HG02852 (cell line): ENCODE data around the gene ITGA6.

Source experiments
- ATAC-seq: cut with Tn5 transposase; IDR thresholded peaks from one replicate; pipeline ENCODE4 v1.9.1; 2021; ENCODE audit warnings: mild to moderate bottlenecking, moderate library complexity; ENCODE audit not compliant: unreplicated experiment

ITGA6 gene

GRCh38 chr2:172439911-172440310, 12.5 kb downstream of the ITGA6 start:
- no peak for ATAC-seq

GRCh38 chr2:172440795-172441194, 13.4 kb downstream of the ITGA6 start:
- no peak for ATAC-seq

- no peak for ATAC-seq
Observed at GRCh38 chr2:172442072-172442895, 14.9 kb downstream of the ITGA6 start.

DNA sequence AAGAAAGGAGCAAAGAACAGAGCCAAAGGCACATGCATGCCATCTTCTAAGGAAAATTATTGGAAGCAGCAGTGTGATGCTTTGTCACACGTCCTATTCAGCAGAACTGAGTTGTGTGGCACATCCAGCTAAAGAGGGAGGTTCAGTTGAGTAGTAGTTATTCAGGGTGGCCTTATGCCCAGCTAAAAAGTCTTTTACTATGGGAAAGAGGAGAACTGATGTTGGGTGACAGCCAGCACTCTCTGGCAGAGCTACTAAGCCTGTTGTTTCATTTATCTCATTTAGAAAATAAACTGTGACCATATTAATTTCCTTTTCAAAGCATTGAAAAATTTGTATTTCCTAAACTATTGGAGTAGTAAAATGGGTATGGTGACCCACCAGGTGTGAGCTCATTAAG, 18.5 kb downstream of the ITGA6 start:
- ATAC-seq: no peak

DNA sequence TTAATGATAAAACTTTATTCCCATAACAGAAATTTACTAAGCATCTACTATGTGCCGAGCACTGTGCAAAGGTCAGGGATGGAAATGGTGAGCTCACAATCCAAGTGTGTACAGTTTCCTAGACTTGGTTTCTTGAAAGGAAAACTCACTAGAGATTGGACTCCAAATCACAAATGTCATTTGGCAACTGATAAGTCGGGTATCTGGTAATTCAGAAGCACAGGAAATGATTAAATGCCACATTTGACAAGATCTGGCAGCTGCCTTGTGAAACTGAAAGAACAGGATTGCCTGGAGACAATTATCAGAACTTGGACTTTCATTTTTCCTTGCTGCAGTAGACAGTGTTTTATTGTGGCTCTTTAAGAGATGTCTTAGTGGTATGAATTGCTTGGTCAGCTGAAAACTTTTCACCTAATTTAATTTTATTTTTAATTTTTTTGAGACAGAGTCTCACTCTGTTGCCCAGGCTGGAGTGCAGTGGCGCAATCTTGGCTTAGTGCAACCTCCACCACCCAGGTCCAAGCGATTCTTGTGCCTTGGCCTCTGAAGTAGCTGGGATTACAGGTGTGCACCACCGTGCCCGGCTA, 19.2 kb downstream of the ITGA6 start:
- ATAC-seq: no peak

- ATAC-seq: no peak
Observed at GRCh38 chr2:172447811-172448493, 20.6 kb downstream of the ITGA6 start.

DNA sequence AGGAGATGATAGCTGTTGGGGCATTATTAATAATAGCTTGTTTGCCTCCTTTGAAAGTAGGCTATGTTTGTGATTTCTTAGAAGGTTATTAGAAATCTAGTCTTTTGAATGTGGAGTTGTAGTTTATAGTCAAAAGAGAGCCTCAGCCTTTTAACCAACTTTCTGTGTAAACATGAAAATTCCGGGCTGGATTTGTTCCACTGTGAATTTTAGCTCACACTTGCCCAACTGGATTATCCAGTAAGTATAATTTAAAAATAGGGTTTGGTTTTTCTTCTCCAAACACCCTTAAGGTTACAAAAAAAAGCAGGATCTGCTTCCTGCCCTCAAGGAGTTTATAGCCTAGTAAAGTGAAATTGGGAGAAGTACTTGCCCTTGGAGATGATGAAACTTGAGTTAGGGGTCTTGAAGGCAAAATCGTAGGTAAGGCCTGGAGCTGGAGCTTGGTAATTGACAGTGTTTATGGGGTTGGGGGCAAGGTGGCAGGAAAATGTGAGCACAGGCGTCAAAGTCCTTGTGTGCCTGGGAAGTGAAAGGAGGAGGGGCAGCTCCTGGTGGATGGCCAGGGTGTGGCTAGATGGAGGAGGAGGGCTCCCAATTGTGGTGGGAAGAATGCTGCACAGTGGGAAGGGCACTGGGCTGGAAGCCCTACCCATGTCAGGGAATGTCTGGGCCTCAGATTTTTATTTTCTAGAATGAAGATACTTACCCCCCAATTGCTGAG, 21.3 kb downstream of the ITGA6 start:
- ATAC-seq: no peak

DNA sequence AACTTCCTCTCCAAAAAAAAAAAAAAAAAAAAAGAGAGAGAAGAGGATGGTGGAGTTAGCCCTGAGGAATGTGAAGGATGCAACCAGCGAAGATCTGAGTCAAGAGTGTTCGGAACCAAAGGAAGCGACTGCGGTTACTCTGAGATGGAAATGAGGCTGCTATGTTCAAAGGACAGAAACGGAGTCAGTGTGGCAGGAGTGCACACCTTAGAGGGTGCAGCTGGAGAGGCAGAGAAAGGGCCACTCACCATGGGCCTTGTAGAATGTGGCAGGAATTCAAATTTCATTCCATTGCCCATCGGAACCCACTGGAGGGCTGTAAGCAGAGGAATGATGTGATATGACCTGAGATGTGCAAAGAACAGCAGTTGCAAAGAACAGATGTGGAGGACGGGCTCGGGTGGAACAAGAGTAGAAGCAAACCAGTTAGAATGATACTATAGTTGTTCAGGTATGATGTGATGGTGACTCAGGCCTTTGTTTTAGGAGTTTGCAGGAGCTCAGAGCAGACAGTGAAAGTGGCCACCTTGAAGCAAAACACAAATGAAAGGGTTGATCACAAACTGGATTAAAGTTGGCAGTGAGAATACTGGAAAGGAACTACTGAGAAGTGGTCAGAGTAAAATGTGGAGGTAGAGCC, 22.6 kb downstream of the ITGA6 start:
- no peak for ATAC-seq

- ATAC-seq: no peak
Observed at GRCh38 chr2:172451923-172452322, 24.5 kb downstream of the ITGA6 start.

DNA sequence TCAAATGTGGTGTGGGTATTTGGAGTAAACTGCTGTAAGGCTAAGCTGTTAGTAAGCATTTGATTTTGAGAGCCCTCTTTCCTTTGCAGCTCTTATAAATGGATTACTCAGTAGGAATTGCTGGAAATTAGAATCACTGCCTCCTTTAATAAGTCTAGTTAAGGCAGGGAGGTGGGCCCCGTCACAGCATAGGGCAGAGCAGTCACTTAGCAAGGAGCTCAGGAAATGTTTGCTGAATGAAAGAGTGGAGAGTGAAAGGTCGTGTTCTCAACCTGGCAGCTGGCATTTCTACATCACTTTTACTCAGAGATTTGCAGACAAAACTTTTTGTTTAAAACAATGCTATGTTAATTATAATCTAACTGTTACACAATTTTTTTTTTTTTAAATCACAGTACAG, 25.5 kb downstream of the ITGA6 start:
- ATAC-seq: no peak

DNA sequence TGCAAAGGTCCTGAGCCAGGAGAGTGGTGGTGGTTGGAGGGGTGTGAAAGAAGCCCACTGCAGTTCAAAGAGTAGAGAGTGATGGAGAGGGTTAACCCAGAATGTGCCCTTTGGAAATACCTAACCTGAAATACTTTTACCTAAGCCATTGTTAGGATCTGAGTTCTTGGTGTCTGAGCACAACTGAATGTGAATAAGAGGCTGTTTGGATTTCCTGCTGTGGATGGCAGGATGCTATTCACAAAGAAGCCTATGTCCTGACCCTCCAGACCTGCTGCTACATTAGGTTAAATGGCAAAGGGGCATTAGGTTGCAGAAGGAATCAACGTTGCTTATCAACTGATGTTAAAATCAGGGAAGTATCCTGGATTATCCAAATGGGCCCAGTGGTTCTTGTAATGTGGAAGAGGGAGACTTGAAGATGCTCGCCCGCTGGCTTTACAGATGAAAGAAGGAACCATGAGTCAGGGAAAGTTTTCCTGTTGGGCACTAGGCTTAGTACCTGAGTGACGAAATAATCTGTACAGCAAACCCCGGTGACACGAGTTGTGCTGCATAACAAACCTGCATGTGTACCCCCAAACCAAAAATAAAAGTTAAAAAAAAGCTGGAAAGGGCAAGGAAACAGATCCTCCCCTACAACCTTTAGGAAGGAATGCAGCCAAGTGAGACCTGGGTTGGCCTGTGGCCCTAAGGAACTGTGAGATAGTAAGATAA, 27.2 kb downstream of the ITGA6 start:
- no peak for ATAC-seq

DNA sequence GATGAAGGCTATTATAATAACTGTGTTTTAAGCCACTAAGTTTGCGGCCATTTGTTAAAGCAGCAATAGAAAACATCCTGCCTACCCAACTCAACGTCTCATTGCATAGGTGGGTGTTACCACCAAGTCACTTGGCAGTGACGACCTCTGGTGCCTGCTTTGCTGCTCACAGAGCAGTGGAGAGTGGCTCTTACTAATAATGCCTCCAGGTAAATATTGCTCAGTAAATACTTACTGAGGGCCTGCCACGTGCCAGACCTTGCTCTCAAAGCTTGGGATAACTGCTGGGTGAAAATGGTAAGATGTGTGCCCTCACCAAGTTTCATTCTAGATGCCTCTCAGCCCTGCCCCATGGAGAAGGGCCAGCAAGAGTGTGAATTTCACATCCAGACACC, 27.7 kb downstream of the ITGA6 start:
- ATAC-seq: no peak

- no peak for ATAC-seq
Observed at GRCh38 chr2:172456002-172456401, 28.6 kb downstream of the ITGA6 start.

GRCh38 chr2:172457536-172457935, 30.1 kb downstream of the ITGA6 start:
- no peak for ATAC-seq

DNA sequence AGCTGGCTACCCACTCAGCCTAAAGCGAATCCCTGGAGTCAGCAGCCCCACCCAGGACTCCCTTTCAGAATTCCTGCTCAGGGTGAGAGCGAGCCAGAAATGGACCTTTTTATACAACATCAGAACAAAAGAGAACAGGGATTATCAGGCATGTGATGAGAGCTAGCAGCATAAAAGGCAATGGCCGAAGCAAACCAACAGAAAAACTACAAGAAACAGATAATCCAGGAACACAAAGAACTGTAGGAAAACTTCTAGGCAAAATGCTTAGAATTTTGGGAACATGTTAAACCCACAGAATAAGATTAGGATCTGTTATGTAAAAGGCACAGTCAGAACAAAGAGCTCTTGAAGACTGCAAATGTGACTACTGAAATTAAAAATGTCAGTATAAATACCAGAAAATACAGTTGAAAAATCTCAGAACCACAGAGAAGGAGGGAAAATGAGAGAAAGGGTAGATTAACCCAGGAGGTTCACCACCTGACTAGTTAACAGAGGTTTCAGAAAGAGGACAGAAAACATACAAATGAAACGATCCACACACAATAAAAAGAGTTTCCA, 31.3 kb downstream of the ITGA6 start:
- ATAC-seq: no peak

- no peak for ATAC-seq
Observed at GRCh38 chr2:172460780-172461201, 33.4 kb downstream of the ITGA6 start.

GRCh38 chr2:172461591-172462372, 34.4 kb downstream of the ITGA6 start:
- no peak for ATAC-seq

DNA sequence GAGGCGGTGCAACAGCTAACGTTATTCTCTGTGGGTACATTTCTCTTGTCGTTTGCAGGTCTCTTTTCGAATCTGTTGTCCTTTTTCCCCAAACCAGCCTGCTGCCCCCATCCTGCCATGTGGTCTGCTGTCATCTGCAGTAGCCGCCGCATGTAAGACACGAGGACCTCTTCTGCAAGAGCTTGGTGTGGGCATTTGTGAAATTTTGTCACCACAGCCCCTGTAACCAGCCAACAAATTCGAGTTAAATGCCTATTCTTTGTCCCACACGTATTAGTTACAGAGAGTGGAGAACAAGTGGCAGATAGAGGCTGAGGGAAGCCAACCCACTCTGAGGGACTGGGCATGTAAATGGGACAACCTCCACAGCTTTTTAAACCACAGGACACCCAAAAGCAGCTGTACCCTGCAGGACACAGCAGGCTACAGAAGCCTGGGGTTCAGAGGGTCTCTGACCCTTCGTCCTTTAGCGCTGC, 35.0 kb downstream of the ITGA6 start:
- no peak for ATAC-seq

DNA sequence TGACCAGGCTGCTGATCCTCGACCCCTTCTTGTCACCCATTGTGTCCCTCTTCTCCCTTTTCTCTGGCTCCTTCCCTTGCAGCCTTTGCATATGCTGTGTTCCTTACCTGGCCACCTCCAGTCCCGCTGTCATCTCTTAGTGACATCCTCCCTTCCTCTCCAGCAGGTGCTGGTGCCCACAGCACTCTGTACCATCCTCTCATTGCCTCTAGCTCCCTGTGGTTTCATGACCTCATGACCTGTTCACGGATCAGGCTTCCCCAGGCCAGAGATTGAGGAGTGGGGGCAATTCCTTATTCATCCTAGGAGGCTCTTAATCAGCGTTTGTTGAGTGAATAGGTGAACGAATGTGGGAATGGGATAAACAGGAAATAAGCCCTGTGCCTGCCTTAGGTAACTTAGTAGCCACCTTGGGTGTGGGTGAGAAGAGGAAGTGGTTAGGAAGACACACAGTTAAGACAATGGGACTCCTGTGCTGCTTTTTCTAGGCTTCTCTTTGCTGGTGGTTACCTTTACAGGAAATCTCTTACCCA, 35.5 kb downstream of the ITGA6 start:
- peak; percentile 60 for ATAC-seq
